ENCODE measurements around the gene ARID4B.
"Not testable (repeated sequence)": the region's sequence is repeated elsewhere in the genome, so short reads cannot be mapped to it uniquely, and the experiment has no call there.

The ARID4B gene

GRCh38 chr1:235159930-235160329 lies 168.0 kb downstream of the ARID4B start:
- DNase-seq (ENCODE audit: low spot score), result not testable (repeated sequence)

- DNase-seq (ENCODE audit: low spot score), result not testable (repeated sequence)
Observed at GRCh38 chr1:235159284-235159683, 168.7 kb downstream of the ARID4B start.

DNA sequence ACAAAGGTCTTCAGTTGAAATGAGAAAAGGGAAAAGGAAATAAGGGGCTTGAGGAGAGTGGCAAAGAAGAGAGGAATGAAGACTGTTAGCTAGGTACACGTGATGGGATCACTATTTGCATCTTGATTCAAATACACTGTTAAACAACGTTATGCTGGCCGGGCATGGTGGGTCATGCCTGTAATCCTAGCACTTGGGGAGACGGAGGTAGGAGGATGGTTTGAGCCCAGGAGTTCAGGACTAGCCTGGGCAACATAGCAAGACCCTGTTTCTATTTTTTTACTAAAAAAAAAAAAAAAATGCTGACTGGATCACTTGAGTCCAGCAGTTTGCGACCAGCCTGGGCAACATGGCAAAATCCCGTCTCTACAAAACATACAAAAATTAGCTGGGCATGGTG lies 169.3 kb downstream of the ARID4B start:
- DNase-seq (ENCODE audit: low spot score), result no peak

DNA sequence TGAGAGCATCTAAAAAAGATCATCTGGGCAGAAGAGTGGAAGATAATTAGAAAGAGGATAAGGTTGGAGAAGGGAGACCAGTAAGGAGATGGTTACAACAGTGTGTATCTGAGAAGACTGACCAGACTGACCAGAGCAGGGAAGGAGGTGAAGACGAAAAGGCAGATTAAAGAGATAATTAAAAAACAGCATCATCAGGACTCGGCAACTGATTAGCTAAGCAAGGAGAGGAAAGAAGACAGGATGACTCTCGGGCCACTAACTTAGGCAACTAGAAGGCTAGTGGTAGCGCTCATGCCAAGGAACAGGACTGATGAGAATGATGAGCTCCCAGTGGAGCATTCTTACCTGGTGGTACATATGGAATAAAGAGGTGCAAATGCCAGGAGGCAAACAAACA lies 170.8 kb downstream of the ARID4B start:
- DNase-seq (ENCODE audit: low spot score), result no peak

- DNase-seq (ENCODE audit: low spot score), result no peak
Observed at GRCh38 chr1:235156740-235157139, 171.2 kb downstream of the ARID4B start.

DNA sequence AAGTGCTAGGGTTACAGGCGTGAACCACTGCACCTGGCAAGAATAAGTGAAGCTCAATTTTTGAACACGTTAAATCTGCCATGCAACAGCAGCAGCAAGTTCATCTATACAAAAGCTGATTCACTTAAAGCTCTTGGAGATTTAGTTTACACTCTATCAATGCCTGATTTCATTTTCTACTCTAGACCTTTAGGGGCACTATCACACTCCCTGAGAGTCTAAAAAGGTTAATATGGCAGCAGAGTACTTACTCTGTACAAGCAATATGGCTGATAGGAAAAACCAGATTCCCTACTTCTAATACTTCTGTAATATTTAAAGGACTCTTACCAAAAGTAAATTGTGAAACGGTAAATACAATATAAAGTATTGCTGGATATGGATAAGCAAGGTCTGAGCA lies 171.7 kb downstream of the ARID4B start:
- DNase-seq (ENCODE audit: low spot score), result no peak

DNA sequence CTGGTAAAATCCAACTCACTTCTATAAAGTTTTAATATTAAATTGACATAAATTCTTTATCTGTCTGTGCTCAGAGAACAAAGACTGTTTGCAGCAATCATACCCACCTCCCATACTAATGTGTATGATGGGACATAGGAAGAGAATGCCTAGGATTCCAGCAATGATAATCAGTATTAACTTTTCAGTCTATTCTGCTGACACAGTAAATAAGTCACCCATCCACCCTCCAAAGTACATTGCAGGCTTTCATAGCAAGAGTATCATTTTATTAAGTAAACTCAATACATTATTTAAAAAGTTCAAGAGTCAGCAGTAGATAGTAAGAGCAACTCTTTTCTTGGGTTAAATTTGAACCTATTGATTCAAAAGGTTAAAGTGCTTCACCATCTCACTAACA lies 175.7 kb downstream of the ARID4B start:
- DNase-seq (ENCODE audit: low spot score), result no peak

DNA sequence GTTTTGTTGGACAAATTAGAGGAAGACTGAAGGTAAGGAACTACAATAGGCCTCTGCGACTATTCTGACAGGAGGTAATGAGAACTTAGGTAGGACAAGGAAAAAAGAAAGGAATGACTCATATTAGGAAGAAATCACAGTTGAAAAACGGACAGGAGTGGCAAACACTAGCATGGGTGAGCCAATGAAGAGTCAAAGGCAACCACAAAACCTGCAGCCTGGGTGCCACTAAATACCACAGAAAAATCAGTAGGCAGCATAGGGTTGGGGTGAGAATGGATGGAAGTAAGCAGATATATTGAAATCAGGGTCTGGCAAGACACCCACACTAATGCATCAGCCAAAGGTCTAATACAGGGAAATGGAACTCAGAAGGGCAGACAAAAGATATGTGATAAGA lies 176.9 kb downstream of the ARID4B start:
- no peak for DNase-seq (ENCODE audit: low spot score)

DNA sequence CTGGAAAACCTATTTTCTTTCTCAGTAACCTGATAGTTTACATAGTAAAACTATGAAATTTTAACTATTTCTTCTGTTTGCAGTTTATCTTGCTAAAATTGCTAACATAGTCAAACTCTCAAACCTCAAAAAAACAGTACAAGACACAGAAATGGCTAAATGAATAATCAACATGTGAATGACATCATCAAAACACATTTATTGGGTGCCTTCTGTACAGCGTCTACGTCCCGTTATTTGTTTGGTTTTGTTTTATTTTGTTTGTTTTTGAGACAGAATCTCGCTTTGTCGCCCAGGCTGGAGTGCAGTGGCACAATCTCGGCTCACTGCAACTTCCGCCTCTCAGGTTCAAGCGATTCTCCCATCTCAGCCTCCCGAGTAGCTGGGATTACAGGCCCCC lies 178.2 kb downstream of the ARID4B start:
- no peak for DNase-seq (ENCODE audit: low spot score)

GRCh38 chr1:235147269-235147668 lies 180.7 kb downstream of the ARID4B start:
- no peak for DNase-seq (ENCODE audit: low spot score)

DNA sequence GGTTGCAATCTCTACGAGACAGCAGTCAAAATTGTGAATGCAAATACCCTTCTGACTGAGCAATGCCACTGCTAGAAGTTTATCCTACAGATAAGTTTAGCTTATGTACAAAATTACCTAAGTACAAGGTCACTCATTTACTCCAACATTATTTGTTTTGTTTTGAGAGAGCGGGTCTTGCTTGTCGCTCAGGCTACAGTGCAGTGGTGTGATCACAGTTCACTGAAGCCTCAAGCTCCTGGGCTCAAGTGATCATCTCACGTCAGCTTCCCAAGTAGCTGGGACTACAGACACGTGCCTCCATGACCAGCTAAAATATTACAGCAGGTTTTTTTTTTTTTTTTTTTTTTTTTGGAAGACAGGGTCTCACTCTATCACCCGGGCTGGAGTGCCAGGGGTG lies 182.3 kb downstream of the ARID4B start:
- no peak for DNase-seq (ENCODE audit: low spot score)

DNA sequence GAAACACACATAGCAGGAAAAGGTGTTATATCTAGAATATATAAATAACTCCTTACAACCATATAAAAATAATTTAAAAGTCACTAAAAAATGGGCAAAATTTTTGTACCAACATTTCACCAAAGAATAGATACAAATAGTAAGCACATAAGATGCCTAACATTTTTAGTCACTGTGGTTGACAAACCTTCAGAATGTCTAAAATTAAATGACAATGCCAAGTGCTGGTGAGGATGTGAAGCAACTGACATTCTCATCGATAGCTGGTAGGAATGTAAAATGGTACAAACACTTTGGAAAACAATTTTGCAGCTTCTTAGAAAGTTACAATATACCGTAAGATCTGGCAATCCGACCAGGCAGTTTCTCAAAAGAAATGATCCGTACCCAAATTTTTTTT lies 185.0 kb downstream of the ARID4B start:
- DNase-seq (ENCODE audit: low spot score), result no peak

GRCh38 chr1:235139315-235139714 lies 188.7 kb downstream of the ARID4B start:
- no peak for DNase-seq (ENCODE audit: low spot score)

GRCh38 chr1:235138821-235139220 lies 189.2 kb downstream of the ARID4B start:
- no peak for DNase-seq (ENCODE audit: low spot score)

DNA sequence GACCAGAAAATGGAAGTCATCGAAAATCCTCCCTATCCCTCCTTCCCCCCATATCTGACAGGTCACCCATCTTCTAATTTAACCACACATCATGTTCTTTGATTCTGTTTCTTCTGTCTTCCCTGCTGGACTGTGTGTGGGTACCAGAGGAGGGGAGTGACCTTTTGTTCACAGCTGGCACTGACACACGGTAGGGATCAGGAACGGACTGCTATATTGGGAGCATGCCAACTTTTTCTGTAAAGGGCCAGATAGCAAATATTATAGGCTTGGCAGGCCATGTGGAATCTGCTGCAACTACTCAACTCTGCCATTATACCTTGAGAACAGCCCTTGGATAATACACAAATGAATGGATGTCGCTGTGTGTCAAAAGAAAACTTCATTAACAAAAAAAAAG lies 191.9 kb downstream of the ARID4B start:
- DNase-seq (ENCODE audit: low spot score), result no peak

GRCh38 chr1:235134171-235134570 lies 193.8 kb downstream of the ARID4B start:
- no peak for DNase-seq (ENCODE audit: low spot score)

- no peak for DNase-seq (ENCODE audit: low spot score)
Observed at GRCh38 chr1:235133086-235133485, 194.9 kb downstream of the ARID4B start.

- DNase-seq (ENCODE audit: low spot score), result no peak
Observed at GRCh38 chr1:235131961-235132360, 196.0 kb downstream of the ARID4B start.

GRCh38 chr1:235130766-235131270 lies 197.2 kb downstream of the ARID4B start:
- no peak for DNase-seq (ENCODE audit: low spot score)

DNA sequence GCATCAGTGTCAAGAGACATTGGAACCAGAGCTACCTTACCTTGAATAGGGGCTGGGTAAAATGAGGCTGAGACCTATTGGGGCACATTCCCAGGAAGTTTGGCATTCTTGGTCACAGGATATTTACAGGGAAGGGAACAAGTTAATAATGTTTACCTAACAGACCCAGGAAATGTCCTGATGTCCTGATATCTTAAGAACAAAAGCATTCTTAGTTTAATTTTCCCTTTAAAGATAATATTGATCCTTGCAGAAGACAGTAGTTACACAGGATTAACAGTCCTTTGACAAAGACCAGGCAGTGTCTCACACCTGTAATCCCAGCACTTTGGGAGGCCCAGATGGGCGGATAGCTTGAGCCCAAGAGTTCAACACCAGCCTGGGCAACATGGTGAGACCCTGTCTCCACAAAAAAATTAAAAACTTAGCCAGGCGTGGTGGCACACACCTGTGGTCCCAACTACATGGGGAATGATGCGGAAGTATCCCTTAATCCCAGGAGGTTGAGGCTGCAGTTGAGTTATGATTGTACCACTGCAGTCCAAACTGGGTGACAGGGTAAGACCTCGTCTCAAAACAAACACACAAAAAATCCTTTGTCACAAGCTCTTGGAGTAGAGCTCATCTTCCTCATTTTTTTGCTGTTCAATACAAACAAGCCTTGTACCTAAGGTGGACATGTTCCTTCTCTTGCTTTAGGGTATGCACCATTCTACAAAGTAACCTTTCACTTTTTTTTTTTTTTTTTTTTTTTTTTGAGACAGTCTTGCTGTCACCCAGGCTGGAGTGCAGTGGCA lies 198.0 kb downstream of the ARID4B start:
- no peak for DNase-seq (ENCODE audit: low spot score)

DNA sequence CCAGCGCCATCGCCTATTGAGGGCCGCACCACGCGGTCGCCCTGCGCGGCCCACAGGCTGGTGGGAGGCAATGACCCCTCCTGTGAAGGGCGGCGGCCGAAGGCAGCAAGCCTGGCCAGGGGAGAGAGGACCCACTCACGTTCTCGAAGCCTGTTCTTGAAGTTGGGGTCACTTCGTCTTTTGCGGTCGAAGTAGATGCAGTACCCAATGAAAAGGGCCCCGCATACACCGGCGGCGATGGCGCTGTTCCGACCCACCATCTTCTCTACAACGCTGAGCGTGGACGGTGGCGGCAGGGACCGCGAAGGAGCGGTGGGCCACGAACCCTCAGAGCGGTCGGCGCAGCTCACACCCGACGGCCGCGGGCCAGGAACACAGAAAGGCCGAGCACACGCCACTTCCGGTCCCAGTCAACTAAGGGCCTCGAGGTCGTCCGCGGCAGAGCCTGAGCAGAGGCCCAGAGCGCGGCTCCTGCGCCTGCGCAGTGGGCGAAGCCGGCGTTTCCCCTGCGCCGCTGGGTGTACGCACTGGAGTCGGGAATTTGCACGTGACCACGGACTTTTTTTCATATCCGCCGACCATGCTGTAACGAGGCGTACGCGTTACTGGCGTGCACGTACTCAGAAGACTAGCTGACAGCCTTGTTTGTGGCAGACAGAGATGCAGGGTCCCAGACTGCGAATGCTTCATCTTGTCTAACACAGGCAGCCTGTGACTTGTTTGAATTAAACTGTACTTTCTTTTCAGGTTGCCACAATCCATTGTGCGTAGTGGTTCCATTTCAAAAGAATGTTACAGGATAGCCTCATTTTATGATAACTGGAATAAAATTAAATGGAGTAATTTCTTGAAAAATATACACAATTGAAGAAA lies 199.3 kb downstream of the ARID4B start, which contains the start of gene TOMM20:
TSS of gene TOMM20 (minus strand) at position 382 of the 873 bp plus-strand sequence. CDS start at position 260, 122 bp downstream.
- peak; percentile 97 for DNase-seq (ENCODE audit: low spot score)

DNA sequence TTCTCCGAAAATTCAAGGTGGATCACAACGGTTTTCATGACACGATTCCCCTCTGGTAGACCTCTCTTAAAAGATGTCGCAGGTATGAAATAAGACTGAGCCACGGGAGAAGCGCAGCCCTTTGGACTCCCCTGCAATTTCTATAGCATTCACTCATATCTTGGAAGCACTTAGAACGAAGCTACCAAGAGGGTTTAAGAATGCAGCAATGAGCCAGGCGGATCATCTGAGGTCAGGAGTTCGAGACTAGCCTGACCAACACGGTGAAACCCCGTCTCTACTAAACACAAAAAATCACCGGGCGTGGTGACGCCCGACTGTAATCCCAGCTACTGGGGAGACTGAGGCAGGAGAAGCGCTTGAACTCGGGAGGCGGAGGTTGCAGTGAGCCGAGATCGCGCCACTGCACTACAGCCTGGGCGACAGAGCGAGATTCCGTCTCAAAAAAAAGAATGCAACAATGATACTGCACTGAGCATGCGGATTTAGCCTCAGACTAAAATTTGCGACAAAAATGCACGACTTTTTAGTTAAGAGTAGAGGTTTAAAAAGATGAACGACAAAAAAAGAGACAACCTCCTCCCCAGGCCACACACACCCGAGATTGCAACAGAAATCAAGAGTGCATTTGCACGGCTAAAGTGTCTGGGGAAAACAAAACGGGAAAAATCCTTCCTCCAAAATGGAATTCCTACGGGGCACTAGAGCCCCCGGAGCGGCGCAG lies 200.1 kb downstream of the ARID4B start:
- no peak for DNase-seq (ENCODE audit: low spot score)

Measured in Ammon's horn (tissue), 1 donor.